ENCODE results near the gene BPIFB2. TPM values are rescaled to one million over a fixed set of nuclear protein-coding genes. Genes with fewer than 3 reads are reported as not detected.

Gene BPIFB2
- total RNA-seq, 1 experiment from 2014 or later = not detected

DNA sequence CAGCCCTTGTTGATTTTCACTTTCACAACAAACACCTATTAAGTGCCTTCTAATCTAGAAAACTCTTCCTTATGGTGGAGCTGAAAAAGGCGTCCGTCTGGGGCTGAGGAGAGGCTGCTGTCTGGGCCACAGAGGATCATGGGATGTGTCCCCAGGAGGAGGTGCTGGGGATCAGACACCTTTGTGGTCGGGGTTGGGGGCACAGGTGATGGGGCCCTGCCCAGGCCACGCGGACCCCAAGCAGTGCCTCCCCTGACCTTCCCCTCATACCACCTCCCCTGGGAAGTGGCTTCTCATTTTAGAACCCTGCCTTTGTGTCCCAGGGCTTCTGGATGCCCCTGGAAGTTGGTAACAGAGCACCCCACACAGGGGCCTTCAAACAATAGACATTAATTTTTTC, 44.3 kb upstream of the BPIFB2 start:
- Histone ChIP-seq H3K36me3 (ENCODE audit: control insufficient read depth, insufficient read depth, low read length) (no peaks in the 10 kb centered on the region), H3K27me3 (ENCODE audit: control insufficient read depth, insufficient read depth, low read length) (no peaks in the 10 kb centered on the region; the same call in 1 of the 2 replicates), H3K27ac (ENCODE audit: low read length) (no peak overlapping the region), H3K4me1 (ENCODE audit: control insufficient read depth, insufficient read depth, low read length) (no peaks in the 10 kb centered on the region), H3K4me3 (ENCODE audit: low read depth in 2 of 2, low read length in 2 of 2) (no peak overlapping the region), H3K9me3 (ENCODE audit: control insufficient read depth, insufficient read depth, low read depth, low read length) (no peaks in the 10 kb centered on the region)
- TF ChIP-seq, protein P1, sequence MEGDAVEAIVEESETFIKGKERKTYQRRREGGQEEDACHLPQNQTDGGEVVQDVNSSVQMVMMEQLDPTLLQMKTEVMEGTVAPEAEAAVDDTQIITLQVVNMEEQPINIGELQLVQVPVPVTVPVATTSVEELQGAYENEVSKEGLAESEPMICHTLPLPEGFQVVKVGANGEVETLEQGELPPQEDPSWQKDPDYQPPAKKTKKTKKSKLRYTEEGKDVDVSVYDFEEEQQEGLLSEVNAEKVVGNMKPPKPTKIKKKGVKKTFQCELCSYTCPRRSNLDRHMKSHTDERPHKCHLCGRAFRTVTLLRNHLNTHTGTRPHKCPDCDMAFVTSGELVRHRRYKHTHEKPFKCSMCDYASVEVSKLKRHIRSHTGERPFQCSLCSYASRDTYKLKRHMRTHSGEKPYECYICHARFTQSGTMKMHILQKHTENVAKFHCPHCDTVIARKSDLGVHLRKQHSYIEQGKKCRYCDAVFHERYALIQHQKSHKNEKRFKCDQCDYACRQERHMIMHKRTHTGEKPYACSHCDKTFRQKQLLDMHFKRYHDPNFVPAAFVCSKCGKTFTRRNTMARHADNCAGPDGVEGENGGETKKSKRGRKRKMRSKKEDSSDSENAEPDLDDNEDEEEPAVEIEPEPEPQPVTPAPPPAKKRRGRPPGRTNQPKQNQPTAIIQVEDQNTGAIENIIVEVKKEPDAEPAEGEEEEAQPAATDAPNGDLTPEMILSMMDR (IDR thresholded peaks at IDR 0.05) = no peak
- TF ChIP-seq SIN3A (IDR thresholded peaks at IDR 0.05; ENCODE audit: borderline replicate concordance, insufficient read depth, low read depth, low read length) (no peak), REST (IDR thresholded peaks at IDR 0.05; ENCODE audit: insufficient read depth in 1 of 2, low read depth in 2 of 2, low read length in 1 of 2) (no peak), POLR2AphosphoS5 (IDR thresholded peaks at IDR 0.05; ENCODE audit: low read depth, low read length) (no peak), TCF7L2 (IDR thresholded peaks at IDR 0.05; ENCODE audit: low read depth, low read length) (no peak)
- POLR2A ChIA-PET = no interaction called here
- in situ Hi-C loops (cut with HindIII; ENCODE audit: low pct_unique_long_range_greater_than_20kb, low sequenced_read_pairs) = no loop called here
- CTCF ChIA-PET = no interaction called here
- BruUV-seq (replicated peaks) = no TSS peak
- intact Hi-C loops (cut with micrococcal nuclease; ENCODE audit: unreplicated experiment) = no loop called here
- ATAC-seq (no peak), DNase-seq (ENCODE audit: low read depth, low spot score) (no peak)

- ChIA-PET POLR2A (no interaction called here), CTCF (no interaction called here)
- Histone ChIP-seq H3K27ac (ENCODE audit: low read length) (no peak overlapping the region), H3K4me3 (ENCODE audit: low read depth in 2 of 2, low read length in 2 of 2) (no peak overlapping the region), H3K36me3 (ENCODE audit: control insufficient read depth, insufficient read depth, low read length) (no peaks in the 10 kb centered on the region), H3K9me3 (ENCODE audit: control insufficient read depth, insufficient read depth, low read depth, low read length) (no peaks in the 10 kb centered on the region), H3K27me3 (ENCODE audit: control insufficient read depth, insufficient read depth, low read length) (no peaks in the 10 kb centered on the region; the same call in 1 of the 2 replicates), H3K4me1 (ENCODE audit: control insufficient read depth, insufficient read depth, low read length) (no peaks in the 10 kb centered on the region)
- ATAC-seq (no peak), DNase-seq (ENCODE audit: low read depth, low spot score) (no peak)
- in situ Hi-C loops (cut with HindIII; ENCODE audit: low pct_unique_long_range_greater_than_20kb, low sequenced_read_pairs) (no loop called here), intact Hi-C loops (cut with micrococcal nuclease; ENCODE audit: unreplicated experiment) (no loop called here)
- no peak for TF ChIP-seq REST (IDR thresholded peaks at IDR 0.05; ENCODE audit: insufficient read depth in 1 of 2, low read depth in 2 of 2, low read length in 1 of 2)
- TF ChIP-seq, protein P1 (IDR thresholded peaks at IDR 0.05) = no peak
- TF ChIP-seq SIN3A (IDR thresholded peaks at IDR 0.05; ENCODE audit: borderline replicate concordance, insufficient read depth, low read depth, low read length) = no peak
- TF ChIP-seq POLR2AphosphoS5 (IDR thresholded peaks at IDR 0.05; ENCODE audit: low read depth, low read length) = no peak
- no peak for TF ChIP-seq TCF7L2 (IDR thresholded peaks at IDR 0.05; ENCODE audit: low read depth, low read length)
- BruUV-seq (replicated peaks) = no TSS peak
Observed at GRCh38 chr20:32964575-32964974, 42.9 kb upstream of the BPIFB2 start.

Measured in Panc1 (cell line).